K562 (cell line): ENCODE results near the gene NRG2. TPM values are rescaled to one million over a fixed set of nuclear protein-coding genes. Genes with fewer than 3 reads are reported as not detected.

Experiments
- ATAC-seq: fragments of 200-7000 bp; cut with Tn5 transposase; 3 replicates; pipeline ENCODE4 v1.9.1; 2020; ENCODE audit warnings: moderate library complexity
- BruUV-seq: library from RNA; stranded (reverse); fragments of 400-500 nt; replicated peaks from 2 replicates; lab custom pipeline; 2021; lab: Mats Ljungman, UMichigan
- CTCF ChIA-PET: fragments of 300-600 bp; formaldehyde crosslinking; extraction: SDS; loops from one replicate; lab custom pipeline; 2021; ENCODE audit warnings: low intra/inter-chr PET ratio; lab: Yijun Ruan, JAX
- POLR2A ChIA-PET: fragments of 300-600, 350-650 bp; sonication (Branson Sonifier 250); formaldehyde crosslinking; extraction: SDS; loops from one replicate; lab custom pipeline; 2021; ENCODE audit warnings: antibody characterized with exemption, inconsistent platforms; lab: Yijun Ruan, JAX
- DNase-seq, 4 experiments: peaks; one replicate each; pipeline versions ENCODE4 v3.0.0 to v3.0.0-alpha.2; 2011 to 2018; ENCODE audit warnings: low spot score in 3 of 4, mixed read lengths in 3 of 4; ENCODE audit errors: extremely low read depth in 1 of 4
- FAIRE-seq: peaks from 2 replicates; lab custom pipeline; 2011; peaks lifted over from hg19 to GRCh38; lab: Jason Lieb, UNC
- H2AFZ ChIP-seq: 2 replicates; pipeline ENCODE4 v1.6.0; 2011; ENCODE audit warnings: low read depth, low read length, control low read depth, inconsistent platforms
- H3K27ac ChIP-seq: fragments of 200-600 bp; 3 replicates; pipeline ENCODE4 v1.8.0; 2011; ENCODE audit warnings: low read depth, mild to moderate bottlenecking, control low read depth, inconsistent platforms, low read length, moderate library complexity, mixed read lengths; ENCODE audit errors: extremely low read depth
- H3K27me3 ChIP-seq, 2 experiments: fragments of 300-600 bp in 1 of 2; 2 replicates in 1 of 2; 3 replicates in 1 of 2; pipeline versions ENCODE4 v1.6.0 to v1.8.0; 2011; ENCODE audit warnings: inconsistent platforms in 2 of 2, low read length in 2 of 2, mild to moderate bottlenecking in 1 of 2, mixed read lengths in 1 of 2, moderate library complexity in 1 of 2; ENCODE audit not compliant: control insufficient read depth in 2 of 2, insufficient read depth in 2 of 2
- H3K36me3 ChIP-seq: fragments of 300-600 bp; 3 replicates; pipeline ENCODE4 v1.8.0; 2011; ENCODE audit warnings: mild to moderate bottlenecking, low read length, inconsistent platforms; ENCODE audit not compliant: control insufficient read depth, insufficient read depth
- H3K4me1 ChIP-seq, 2 experiments: fragments of 200-600 bp in 1 of 2; replicated peaks in 1 of 2; 2 replicates in 1 of 2; 3 replicates in 1 of 2; pipeline versions ENCODE4 v1.5.1 to v1.8.0; 2011; ENCODE audit warnings: inconsistent platforms in 2 of 2, low read length in 2 of 2, mild to moderate bottlenecking in 1 of 2, mixed read lengths in 1 of 2, moderate library complexity in 1 of 2; ENCODE audit not compliant: control insufficient read depth in 2 of 2, insufficient read depth in 2 of 2
- H3K4me2 ChIP-seq: 2 replicates; pipeline ENCODE4 v1.6.1; 2011; ENCODE audit warnings: low read length, control low read depth, inconsistent platforms, mixed read lengths; ENCODE audit not compliant: insufficient read depth
- H3K4me3 ChIP-seq: fragments of 200-600 bp; sonication (generic), shearing (Covaris generic); 2 replicates; pipeline ENCODE4 v1.5.1; 2016; ENCODE audit warnings: control low read depth, inconsistent platforms
- H3K79me2 ChIP-seq: fragments of 200-600 bp; 3 replicates; pipeline ENCODE4 v1.8.0; 2011; ENCODE audit warnings: low read length, inconsistent platforms; ENCODE audit not compliant: control insufficient read depth, insufficient read depth
- H3K9ac ChIP-seq, 2 experiments: 2 replicates each; pipeline versions ENCODE4 v1.6.0 to v1.6.1; 2011; ENCODE audit warnings: low read depth in 2 of 2, low read length in 2 of 2, control low read depth in 1 of 2, inconsistent platforms in 1 of 2, mild to moderate bottlenecking in 1 of 2, mixed read lengths in 1 of 2; ENCODE audit not compliant: insufficient read depth in 1 of 2
- H3K9me1 ChIP-seq: one replicate; pipeline ENCODE4 v1.6.0; 2011; ENCODE audit warnings: inconsistent platforms, mild to moderate bottlenecking, low read length, moderate library complexity; ENCODE audit not compliant: control insufficient read depth, insufficient read depth
- H3K9me3 ChIP-seq: replicated peaks from 2 replicates; pipeline ENCODE4 v1.5.1; 2011; ENCODE audit warnings: low read depth, low read length, inconsistent platforms; ENCODE audit not compliant: control insufficient read depth, insufficient read depth
- H4K20me1 ChIP-seq: replicated peaks from 2 replicates; pipeline ENCODE4 v1.6.1; 2011; ENCODE audit warnings: low read length, inconsistent platforms, mixed read lengths; ENCODE audit not compliant: control insufficient read depth, insufficient read depth
- CBFA2T3 ChIP-seq: fragments of 450-650 bp; IDR thresholded peaks from 2 replicates; pipeline ENCODE4 v1.6.1; 2017
- CCNT2 ChIP-seq: IDR thresholded peaks from 2 replicates; pipeline ENCODE4 v1.6.1; 2011; ENCODE audit warnings: borderline replicate concordance, low read depth, mild to moderate bottlenecking, moderate library complexity, mixed read lengths, low read length; ENCODE audit not compliant: insufficient read length; ENCODE audit errors: extremely low read depth
- CEBPG ChIP-seq, 3 experiments: fragments of 200-800 bp in 1 of 3; sonication (Bioruptor generic) in 1 of 3; sonication (generic) in 1 of 3; formaldehyde crosslinking in 1 of 3; IDR thresholded peaks in 2 of 3; conservative IDR thresholded peaks in 1 of 3; 2 replicates each; pipeline versions ENCODE4 v1.6.1 to v1.8.0; 2016 to 2022; ENCODE audit warnings: missing compliant biosample characterization in 2 of 3, missing genetic modification characterization in 2 of 3, mild to moderate bottlenecking in 1 of 3, missing genetic modification reagents in 1 of 3
- FUS ChIP-seq: fragments of 200-400 bp; formaldehyde crosslinking; optimal IDR thresholded peaks from 2 replicates; pipeline ENCODE3; 2017; ENCODE audit warnings: low read depth, low read length
- GTF2E2 ChIP-seq: fragments of 200-800 bp; sonication (Bioruptor generic); IDR thresholded peaks from 2 replicates; pipeline ENCODE4 v1.6.1; 2016; ENCODE audit warnings: missing genetic modification characterization, missing compliant biosample characterization
- MCM3 ChIP-seq: fragments of 450-650 bp; IDR thresholded peaks from 2 replicates; pipeline ENCODE4 v1.6.1; 2016
- NEUROD1 ChIP-seq: fragments of 150-350 bp; IDR thresholded peaks from 2 replicates; pipeline ENCODE4 v1.6.1; 2014; ENCODE audit warnings: borderline replicate concordance, low read length, low read depth; ENCODE audit not compliant: partially characterized antibody
- RUNX1 ChIP-seq: sonication (generic); IDR thresholded peaks from 2 replicates; pipeline ENCODE4 v1.6.1; 2016; ENCODE audit warnings: antibody characterized with exemption, low read depth
- SRF ChIP-seq, 2 experiments: fragments of 250-450, 450-650 bp in 1 of 2; sonication (Bioruptor Pico) in 1 of 2; sonication (generic) in 1 of 2; formaldehyde crosslinking; IDR thresholded peaks; 2 replicates each; pipeline versions ENCODE4 v1.5.0 to v1.5.1; 2020 to 2022; ENCODE audit warnings: mild to moderate bottlenecking in 1 of 2, missing genetic modification reagents in 1 of 2
- TAF15 ChIP-seq: fragments of 200-400 bp; formaldehyde crosslinking; IDR thresholded peaks from 2 replicates; pipeline ENCODE4 v1.6.1; 2017; ENCODE audit warnings: mild to moderate bottlenecking, low read depth, low read length, moderate library complexity
- YBX1 ChIP-seq: fragments of 450-650 bp; IDR thresholded peaks from 2 replicates; pipeline ENCODE4 v1.7.1; 2016; ENCODE audit warnings: mild to moderate bottlenecking
- ZFP1 ChIP-seq: fragments of 450-650 bp; formaldehyde crosslinking; IDR thresholded peaks from 2 replicates; pipeline ENCODE4 v1.4.0; 2020; ENCODE audit warnings: mild to moderate bottlenecking, mixed read lengths
- ZNF507 ChIP-seq: conservative IDR thresholded peaks from 2 replicates; pipeline ENCODE4 v1.6.1; 2017; ENCODE audit warnings: missing genetic modification characterization, missing compliant biosample characterization
- ZNF583 ChIP-seq: fragments of 250-450 bp; sonication (Bioruptor Pico); IDR thresholded peaks from 2 replicates; pipeline ENCODE4 v1.4.0; 2020
- ZNF79 ChIP-seq: fragments of 250-450 bp; sonication (Bioruptor Pico); IDR thresholded peaks from 2 replicates; pipeline ENCODE4 v1.4.0; 2020; ENCODE audit warnings: low read depth, mild to moderate bottlenecking, moderate library complexity
- WGBS: fragments of 100-300 bp; shearing (Covaris generic); methylation state at CpG from one replicate; pipeline ENCODE4 v1.1.6; 2016; ENCODE audit warnings: low coverage, mixed read lengths; ENCODE audit not compliant: insufficient coverage; ENCODE audit errors: missing lambda C conversion rate; 5-methylcytosine and 5-hydroxymethylcytosine counted together
- in situ Hi-C: fragments of 300-500 bp; cut with MboI; formaldehyde crosslinking; loops from 4 replicates; pipeline ENCODE4 v1.15.0; 2018; ENCODE audit warnings: inconsistent platforms, mixed read lengths
- intact Hi-C: fragments of 100-400 bp; cut with micrococcal nuclease; formaldehyde crosslinking; loops from 2 replicates; pipeline ENCODE4 v1.14.2; 2022
- polyA plus RNA-seq, 8 experiments: library from polyadenylated mRNA; depleted of rRNA in 4 of 8; stranded (reverse) in 5 of 8; unstranded in 3 of 8; fragments of >200 nt; fragmentation: Nextera tagmentation in 2 of 8; fragmentation: Illumina TruSeq in 1 of 8; extraction: Ambion mirVana in 2 of 8; extraction: Trizol in 1 of 8; gene quantifications; 2 replicates each; pipeline versions ENCODE4 v1.2.1 to v1.2.3, GENCODE V29; 2011 to 2014; ENCODE audit warnings: inconsistent platforms in 1 of 8, missing spikeins in 1 of 8
- total RNA-seq, 7 experiments: library from RNA; depleted of rRNA in 6 of 7; stranded (reverse); fragments of >200 nt in 6 of 7; fragmentation: Illumina TruSeq in 2 of 7; extraction: Trizol in 2 of 7; gene quantifications; 2 replicates each; pipeline versions ENCODE4 v1.2.1 to v1.2.3, GENCODE V29; 2011 to 2021; ENCODE audit warnings: low replicate concordance in 1 of 7
- TF ChIP-seq, protein P1 (sequence below), 2 experiments: fragments of 450-650 bp; conservative IDR thresholded peaks; 2 replicates each; pipeline ENCODE4 v1.6.1; 2017; ENCODE audit warnings: mild to moderate bottlenecking in 2 of 2, moderate library complexity in 2 of 2
- TF ChIP-seq, protein P2 (sequence below): fragments of 450-650 bp; IDR thresholded peaks from one replicate; pipeline ENCODE4 v1.6.1; 2018; ENCODE audit warnings: mild to moderate bottlenecking, moderate library complexity; ENCODE audit not compliant: partially characterized antibody

Gene NRG2
- total and polyA plus RNA-seq, 9 of the 15 experiments (the other 6 are each of a cell fraction or from before 2014, with no cell fraction given): not detected

DNA sequence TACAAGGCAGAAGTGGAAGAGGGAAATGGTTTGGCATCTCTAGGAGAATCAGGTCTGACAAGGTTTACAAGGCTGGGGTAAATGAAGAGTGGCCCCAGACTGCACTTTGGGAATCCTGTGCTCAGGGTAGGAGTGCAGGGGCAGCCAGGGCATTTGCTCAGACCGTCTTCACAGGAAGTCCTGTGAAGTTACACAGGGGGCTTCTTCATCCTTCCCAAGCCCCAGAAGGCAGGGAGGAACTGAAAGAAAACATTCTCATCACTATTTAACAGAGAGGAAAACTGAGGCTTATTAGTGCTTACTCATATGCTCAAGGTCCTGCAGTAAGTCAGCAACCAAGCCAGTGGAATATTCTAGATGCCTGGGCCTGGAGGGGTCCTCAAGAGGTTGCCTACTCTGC is 80.7 kb downstream of the NRG2 start:
- FAIRE-seq: no peak
- 0% methylated on average over 1 of the region's 1 CpG for WGBS
- H3K27ac ChIP-seq: no peak overlapping the region
- no TSS peak for BruUV-seq
- POLR2A ChIA-PET: no interaction called here
- no peak overlapping the region for H3K4me2 ChIP-seq
- in situ Hi-C loops (no loop called here), intact Hi-C loops (loop anchor here (10.0 kb wide), 1 partner anchor 328 kb away; no protein-coding TSS in a partner anchor)
- H3K9me3 ChIP-seq: no peaks in the 10 kb centered on the region
- H3K79me2 ChIP-seq: no peaks in the 10 kb centered on the region
- no peaks in the 10 kb centered on the region for H4K20me1 ChIP-seq
- H3K36me3 ChIP-seq: no peaks in the 10 kb centered on the region
- no peaks in the 10 kb centered on the region for H3K4me1 ChIP-seq
- H3K4me3 ChIP-seq: no peak overlapping the region
- H3K27me3 ChIP-seq: peaks cover 8 to 57% of the 10 kb centered on the region in 2 experiments; a peak in 4 of 5 replicates
- no peak for DNase-seq
- TF ChIP-seq, protein P1, sequence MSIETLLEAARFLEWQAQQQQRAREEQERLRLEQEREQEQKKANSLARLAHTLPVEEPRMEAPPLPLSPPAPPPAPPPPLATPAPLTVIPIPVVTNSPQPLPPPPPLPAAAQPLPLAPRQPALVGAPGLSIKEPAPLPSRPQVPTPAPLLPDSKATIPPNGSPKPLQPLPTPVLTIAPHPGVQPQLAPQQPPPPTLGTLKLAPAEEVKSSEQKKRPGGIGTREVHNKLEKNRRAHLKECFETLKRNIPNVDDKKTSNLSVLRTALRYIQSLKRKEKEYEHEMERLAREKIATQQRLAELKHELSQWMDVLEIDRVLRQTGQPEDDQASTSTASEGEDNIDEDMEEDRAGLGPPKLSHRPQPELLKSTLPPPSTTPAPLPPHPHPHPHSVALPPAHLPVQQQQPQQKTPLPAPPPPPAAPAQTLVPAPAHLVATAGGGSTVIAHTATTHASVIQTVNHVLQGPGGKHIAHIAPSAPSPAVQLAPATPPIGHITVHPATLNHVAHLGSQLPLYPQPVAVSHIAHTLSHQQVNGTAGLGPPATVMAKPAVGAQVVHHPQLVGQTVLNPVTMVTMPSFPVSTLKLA (conservative IDR thresholded peaks at IDR 0.05): no peak
- no peak for TF ChIP-seq NEUROD1
- no peak for TF ChIP-seq ZFP1 (CRISPR knock-in tag)
- no peak for TF ChIP-seq ZNF583 (CRISPR knock-in tag)
- no peak for TF ChIP-seq RUNX1
- TF ChIP-seq CEBPG (CRISPR knock-in tag; IDR thresholded peaks at IDR 0.05): no peak
- TF ChIP-seq CEBPG (tag; conservative IDR thresholded peaks at IDR 0.05 in 1 of 2, IDR thresholded peaks at IDR 0.05 in 1 of 2): no peak
- no peak for TF ChIP-seq GTF2E2 (tag)
- TF ChIP-seq ZNF507 (tag): no peak
- no peak for TF ChIP-seq CBFA2T3
- TF ChIP-seq CCNT2: no peak
- TF ChIP-seq, protein P2, sequence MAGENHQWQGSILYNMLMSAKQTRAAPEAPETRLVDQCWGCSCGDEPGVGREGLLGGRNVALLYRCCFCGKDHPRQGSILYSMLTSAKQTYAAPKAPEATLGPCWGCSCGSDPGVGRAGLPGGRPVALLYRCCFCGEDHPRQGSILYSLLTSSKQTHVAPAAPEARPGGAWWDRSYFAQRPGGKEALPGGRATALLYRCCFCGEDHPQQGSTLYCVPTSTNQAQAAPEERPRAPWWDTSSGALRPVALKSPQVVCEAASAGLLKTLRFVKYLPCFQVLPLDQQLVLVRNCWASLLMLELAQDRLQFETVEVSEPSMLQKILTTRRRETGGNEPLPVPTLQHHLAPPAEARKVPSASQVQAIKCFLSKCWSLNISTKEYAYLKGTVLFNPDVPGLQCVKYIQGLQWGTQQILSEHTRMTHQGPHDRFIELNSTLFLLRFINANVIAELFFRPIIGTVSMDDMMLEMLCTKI: no peak
- no peak for TF ChIP-seq TAF15
- no peak for TF ChIP-seq YBX1
- TF ChIP-seq ZNF79 (CRISPR knock-in tag): no peak
- TF ChIP-seq FUS: no peak
- TF ChIP-seq SRF (CRISPR knock-in tag; IDR thresholded peaks at IDR 0.05): no peak
- TF ChIP-seq MCM3: no peak
- H2AFZ ChIP-seq: no peak overlapping the region
- CTCF ChIA-PET: no interaction called here
- no peaks in the 10 kb centered on the region for H3K9me1 ChIP-seq
- no peak overlapping the region for H3K9ac ChIP-seq
- ATAC-seq: no peak
